NCI-H524 (cell line): ENCODE data around the gene FAM13A.

Experiments
- DNase-seq, 2 experiments: peaks; one replicate each; lab custom pipeline; 2025; lab: John Stamatoyannopoulos, UW

Gene FAM13A

GRCh38 chr4:88745175-88745574 lies 311.8 kb downstream of the FAM13A start:
- no peak for DNase-seq

GRCh38 chr4:88744609-88745008 lies 312.4 kb downstream of the FAM13A start:
- no peak for DNase-seq

- DNase-seq, result no peak
These were observed 313.3 kb downstream of the FAM13A start for GRCh38 chr4:88743696-88744095.

- DNase-seq, result no peak
These were observed 314.4 kb downstream of the FAM13A start for GRCh38 chr4:88742561-88742960.

- peak; percentile 49 to 66 for DNase-seq
These were observed 318.8 kb downstream of the FAM13A start for GRCh38 chr4:88738180-88738579.

GRCh38 chr4:88737307-88737941 lies 319.6 kb downstream of the FAM13A start:
- DNase-seq, result peak; percentile 12 to 53

- no peak for DNase-seq
These were observed 320.7 kb downstream of the FAM13A start for GRCh38 chr4:88736264-88736663.

GRCh38 chr4:88735564-88735963 lies 321.4 kb downstream of the FAM13A start:
- no peak for DNase-seq

- no peak for DNase-seq
These were observed 322.5 kb downstream of the FAM13A start for GRCh38 chr4:88734403-88734949.

- DNase-seq, result no peak
These were observed 324.1 kb downstream of the FAM13A start for GRCh38 chr4:88732714-88733368.

- no peak for DNase-seq
These were observed 325.6 kb downstream of the FAM13A start for GRCh38 chr4:88731381-88731780.

- DNase-seq, result no peak
These were observed 326.2 kb downstream of the FAM13A start for GRCh38 chr4:88730811-88731210.

- DNase-seq, result peak in 1 of 2 experiments; percentile 2
These were observed 327.7 kb downstream of the FAM13A start for GRCh38 chr4:88729146-88729760.

GRCh38 chr4:88728146-88728545 lies 328.8 kb downstream of the FAM13A start:
- DNase-seq, result no peak

GRCh38 chr4:88725986-88726385 lies 331.0 kb downstream of the FAM13A start:
- no peak for DNase-seq

GRCh38 chr4:88725143-88725542 lies 331.8 kb downstream of the FAM13A start:
- no peak for DNase-seq

GRCh38 chr4:88724406-88724805 lies 332.6 kb downstream of the FAM13A start:
- DNase-seq, result no peak

GRCh38 chr4:88722828-88723227 lies 334.2 kb downstream of the FAM13A start:
- DNase-seq, result no peak

- DNase-seq, result no peak
These were observed 334.7 kb downstream of the FAM13A start for GRCh38 chr4:88722276-88722780.

GRCh38 chr4:88720451-88721428 lies 336.2 kb downstream of the FAM13A start:
- DNase-seq, result peak in 1 of 2 experiments; percentile 15

GRCh38 chr4:88719381-88719780 lies 337.6 kb downstream of the FAM13A start:
- no peak for DNase-seq

GRCh38 chr4:88718098-88718497 lies 338.9 kb downstream of the FAM13A start:
- no peak for DNase-seq
